Hepatocyte (in vitro differentiated cells): ENCODE data around the gene AUTS2. TPM values are rescaled to one million over a fixed set of nuclear protein-coding genes. Genes with fewer than 3 reads are reported as not detected.

ENCODE experiments used
- DNase-seq: peaks from one replicate; pipeline ENCODE4 v3.0.0-alpha.2; 2016; ENCODE audit warnings: low spot score
- H2AFZ ChIP-seq: fragments of 200-600 bp; sonication (generic); 2 replicates; pipeline ENCODE4 v1.6.0; 2016; ENCODE audit warnings: antibody characterized with exemption, mild to moderate bottlenecking
- H3K27ac ChIP-seq: fragments of 200-600 bp; sonication (generic); 2 replicates; pipeline ENCODE4 v1.5.1; 2016; ENCODE audit warnings: mild to moderate bottlenecking
- H3K27me3 ChIP-seq: fragments of 200-600 bp; sonication (generic); 2 replicates; pipeline ENCODE4 v1.6.1; 2016
- H3K36me3 ChIP-seq: fragments of 200-600 bp; sonication (generic); replicated peaks from 2 replicates; pipeline ENCODE4 v1.5.1; 2016; ENCODE audit warnings: low read depth; ENCODE audit not compliant: insufficient read depth
- H3K4me1 ChIP-seq: fragments of 200-600 bp; sonication (generic); 2 replicates; pipeline ENCODE4 v1.5.1; 2016; ENCODE audit warnings: mild to moderate bottlenecking, moderate library complexity; ENCODE audit not compliant: insufficient read depth
- H3K4me2 ChIP-seq: fragments of 200-600 bp; sonication (generic); 2 replicates; pipeline ENCODE4 v1.6.0; 2016
- H3K4me3 ChIP-seq: fragments of 200-600 bp; sonication (generic); 2 replicates; pipeline ENCODE4 v1.5.1; 2016; ENCODE audit warnings: mild to moderate bottlenecking
- H3K79me2 ChIP-seq: fragments of 200-600 bp; sonication (generic); 2 replicates; pipeline ENCODE4 v1.6.0; 2017; ENCODE audit warnings: mild to moderate bottlenecking
- H3K9me2 ChIP-seq: fragments of 200-600 bp; sonication (generic); replicated peaks from 2 replicates; pipeline ENCODE4 v1.6.0; 2017; ENCODE audit warnings: mild to moderate bottlenecking; ENCODE audit not compliant: insufficient read depth
- H3K9me3 ChIP-seq: fragments of 200-600 bp; sonication (generic); 2 replicates; pipeline ENCODE4 v1.5.1; 2016; ENCODE audit warnings: low read depth, mild to moderate bottlenecking
- H4K20me1 ChIP-seq: fragments of 200-600 bp; sonication (generic); 2 replicates; pipeline ENCODE4 v1.6.0; 2016; ENCODE audit warnings: mild to moderate bottlenecking; ENCODE audit not compliant: insufficient read depth, poor library complexity, severe bottlenecking
- EZH2 ChIP-seq: fragments of 200-600 bp; sonication (generic); IDR thresholded peaks from 2 replicates; pipeline ENCODE4 v1.6.1; 2016; ENCODE audit warnings: antibody characterized with exemption, mild to moderate bottlenecking, borderline replicate concordance
- EZH2phosphoT487 ChIP-seq: fragments of 200-600 bp; sonication (generic); IDR thresholded peaks from one replicate; pipeline ENCODE4 v1.6.1; 2018; ENCODE audit warnings: antibody characterized with exemption, mild to moderate bottlenecking, low read depth, moderate library complexity; ENCODE audit not compliant: unreplicated experiment, severe bottlenecking
- WGBS: methylation state at CpG from one replicate; pipeline ENCODE4 v1.1.6; 2016; ENCODE audit warnings: low lambda C conversion rate; ENCODE audit errors: missing lambda C conversion rate; 5-methylcytosine and 5-hydroxymethylcytosine counted together
- polyA plus RNA-seq: library from polyadenylated mRNA; unstranded; fragments of >200 nt; fragmentation: Nextera tagmentation; extraction: Ambion mirVana; gene quantifications from 2 replicates; pipeline ENCODE4 v1.2.1, GENCODE V29; 2016
- total RNA-seq: library from RNA; depleted of rRNA; stranded (reverse); fragments of >200 nt; gene quantifications from 2 replicates; pipeline ENCODE4 v1.2.3, GENCODE V29; 2014
- TF ChIP-seq, protein P1 (sequence below): fragments of 200-600 bp; sonication (generic); IDR thresholded peaks from 2 replicates; pipeline ENCODE4 v1.5.1; 2016; ENCODE audit warnings: antibody characterized with exemption, mild to moderate bottlenecking; ENCODE audit not compliant: poor library complexity

AUTS2 gene
- total and polyA plus RNA-seq, 2 experiments from 2014 or later, result 34.4 to 40.9 TPM

DNA sequence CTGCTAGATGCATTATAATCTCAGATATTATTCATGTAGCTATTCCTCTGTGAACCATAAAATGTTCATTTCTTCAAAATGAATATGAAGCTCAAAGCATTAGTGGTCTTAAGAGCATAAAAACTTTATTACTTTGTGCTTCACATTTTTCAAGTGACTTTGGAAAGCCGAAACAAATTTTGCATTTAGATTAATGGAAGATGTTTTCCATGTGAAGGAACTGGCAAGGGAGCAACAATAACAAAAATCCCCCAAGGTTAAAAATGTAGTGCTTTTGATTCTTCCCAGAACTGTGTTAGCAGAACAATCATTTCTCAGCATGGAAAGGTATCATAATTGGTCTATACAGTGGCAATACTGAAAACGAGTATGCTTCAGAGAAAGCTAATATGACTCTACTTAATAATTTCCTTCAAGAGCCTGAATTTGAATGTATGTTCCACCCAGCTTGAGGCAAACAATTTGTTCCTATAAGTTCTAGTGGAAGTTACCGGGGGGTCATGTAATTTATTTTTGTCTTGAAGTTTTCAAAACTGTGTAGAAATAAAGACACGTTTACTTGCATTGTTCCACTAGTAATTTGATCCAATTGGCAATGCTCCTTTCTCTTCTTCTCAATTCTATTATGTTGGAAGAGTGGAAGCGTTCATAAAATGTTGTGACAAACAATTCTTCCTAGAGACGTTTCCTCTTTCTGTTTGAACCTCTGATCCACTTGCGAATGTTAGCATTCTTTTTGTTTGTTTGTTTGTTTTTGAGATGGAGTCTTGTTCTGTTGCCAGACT is 665.4 kb downstream of the AUTS2 start:
- no peaks in the 10 kb centered on the region for H3K79me2 ChIP-seq
- whole genome bisulfite sequencing, result 87% methylated on average over 7 of the region's 7 CpGs
- no peak overlapping the region for H3K4me3 ChIP-seq
- no peaks in the 10 kb centered on the region for H4K20me1 ChIP-seq
- no peaks in the 10 kb centered on the region for H3K9me3 ChIP-seq
- TF ChIP-seq EZH2phosphoT487, result no peak
- TF ChIP-seq, protein P1, sequence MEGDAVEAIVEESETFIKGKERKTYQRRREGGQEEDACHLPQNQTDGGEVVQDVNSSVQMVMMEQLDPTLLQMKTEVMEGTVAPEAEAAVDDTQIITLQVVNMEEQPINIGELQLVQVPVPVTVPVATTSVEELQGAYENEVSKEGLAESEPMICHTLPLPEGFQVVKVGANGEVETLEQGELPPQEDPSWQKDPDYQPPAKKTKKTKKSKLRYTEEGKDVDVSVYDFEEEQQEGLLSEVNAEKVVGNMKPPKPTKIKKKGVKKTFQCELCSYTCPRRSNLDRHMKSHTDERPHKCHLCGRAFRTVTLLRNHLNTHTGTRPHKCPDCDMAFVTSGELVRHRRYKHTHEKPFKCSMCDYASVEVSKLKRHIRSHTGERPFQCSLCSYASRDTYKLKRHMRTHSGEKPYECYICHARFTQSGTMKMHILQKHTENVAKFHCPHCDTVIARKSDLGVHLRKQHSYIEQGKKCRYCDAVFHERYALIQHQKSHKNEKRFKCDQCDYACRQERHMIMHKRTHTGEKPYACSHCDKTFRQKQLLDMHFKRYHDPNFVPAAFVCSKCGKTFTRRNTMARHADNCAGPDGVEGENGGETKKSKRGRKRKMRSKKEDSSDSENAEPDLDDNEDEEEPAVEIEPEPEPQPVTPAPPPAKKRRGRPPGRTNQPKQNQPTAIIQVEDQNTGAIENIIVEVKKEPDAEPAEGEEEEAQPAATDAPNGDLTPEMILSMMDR, result no peak
- no peak for TF ChIP-seq EZH2
- H2AFZ ChIP-seq, result no peak overlapping the region
- H3K9me2 ChIP-seq, result no peaks in the 10 kb centered on the region
- DNase-seq, result no peak
- H3K27me3 ChIP-seq, result no peaks in the 10 kb centered on the region
- H3K4me2 ChIP-seq, result no peak overlapping the region
- no peaks in the 10 kb centered on the region for H3K36me3 ChIP-seq
- no peak overlapping the region for H3K27ac ChIP-seq
- no peaks in the 10 kb centered on the region for H3K4me1 ChIP-seq

DNA sequence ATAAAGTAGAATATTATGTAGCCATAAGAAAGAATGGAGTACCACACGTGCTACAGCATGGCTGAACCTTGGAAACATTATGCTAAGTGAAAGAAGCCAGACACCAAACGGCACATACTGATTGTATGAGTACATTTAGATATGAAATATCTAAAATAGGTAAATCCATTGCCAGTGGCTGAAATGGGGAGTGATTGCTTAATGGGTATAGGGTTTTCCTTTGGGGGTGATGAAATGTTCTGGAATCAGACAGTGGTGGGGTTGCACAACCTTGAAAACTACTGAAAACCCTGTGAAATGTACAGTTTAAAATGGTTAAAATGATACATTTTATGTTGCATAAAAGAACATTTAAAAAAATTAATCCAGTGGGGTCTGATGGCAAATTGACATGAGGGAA is 667.9 kb downstream of the AUTS2 start:
- Histone ChIP-seq H3K36me3 (no peaks in the 10 kb centered on the region), H3K27me3 (no peaks in the 10 kb centered on the region), H3K9me3 (no peaks in the 10 kb centered on the region), H3K4me3 (no peak overlapping the region), H3K79me2 (no peaks in the 10 kb centered on the region), H3K27ac (no peak overlapping the region), H2AFZ (no peak overlapping the region), H3K9me2 (no peaks in the 10 kb centered on the region), H3K4me1 (no peaks in the 10 kb centered on the region), H3K4me2 (no peak overlapping the region), H4K20me1 (no peaks in the 10 kb centered on the region)
- 82% methylated on average over 2 of the region's 2 CpGs for WGBS
- TF ChIP-seq EZH2phosphoT487, result no peak
- no peak for DNase-seq

DNA sequence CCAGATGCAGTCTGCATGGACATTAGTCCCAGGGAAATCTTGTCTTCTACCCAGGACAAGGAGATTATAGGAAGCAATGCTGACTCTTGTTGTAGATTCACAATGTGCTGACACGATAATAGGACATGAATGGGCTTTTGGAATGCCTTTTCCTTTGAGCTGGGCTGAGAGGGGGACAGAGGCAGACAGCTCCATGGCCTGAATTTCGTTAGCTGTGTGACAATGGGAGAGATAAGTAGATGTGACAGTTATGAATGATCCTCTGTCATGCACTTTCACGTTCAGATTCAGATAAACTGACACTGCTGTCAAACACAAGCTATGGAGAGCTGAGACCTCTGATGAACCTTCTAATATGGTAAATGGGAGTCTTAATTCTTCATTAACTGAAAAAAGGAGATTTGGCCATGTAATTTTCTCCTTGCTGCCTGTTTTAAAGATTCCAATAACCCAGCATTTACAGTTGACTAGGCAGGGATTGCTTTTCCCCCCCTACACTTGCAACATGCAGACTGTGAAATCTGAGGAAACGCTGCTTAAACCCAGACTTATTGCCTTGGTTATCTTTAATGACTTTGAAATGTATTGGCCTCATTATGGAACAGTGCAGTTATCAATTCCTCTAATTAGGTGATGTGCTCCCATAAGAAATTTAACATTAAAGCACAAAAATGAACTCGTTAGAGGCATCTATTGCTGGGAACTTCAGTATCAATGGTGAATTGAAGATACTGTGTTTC is 669.3 kb downstream of the AUTS2 start:
- 56% methylated on average over 5 of the region's 5 CpGs for WGBS

More for the DNA sequence above, 669.3 kb downstream of the AUTS2 start:
- Histone ChIP-seq H3K27ac (no peak overlapping the region), H3K4me1 (no peaks in the 10 kb centered on the region), H3K27me3 (no peaks in the 10 kb centered on the region), H3K9me2 (no peaks in the 10 kb centered on the region), H3K36me3 (no peaks in the 10 kb centered on the region), H4K20me1 (no peaks in the 10 kb centered on the region), H3K79me2 (no peaks in the 10 kb centered on the region), H2AFZ (no peak overlapping the region), H3K4me2 (no peak overlapping the region), H3K4me3 (no peak overlapping the region), H3K9me3 (no peaks in the 10 kb centered on the region)
- DNase-seq, result no peak
- TF ChIP-seq, protein P1, result no peak
- TF ChIP-seq EZH2phosphoT487, result no peak
- no peak for TF ChIP-seq EZH2
